DOHH2 (cell line): ENCODE data around the gene KCTD11.

Experiments used
- H3F3A ChIP-seq: fragments of 200-600 bp; sonication (generic), shearing (Covaris generic); 2 replicates; pipeline ENCODE4 v1.6.0; 2016; ENCODE audit warnings: antibody characterized with exemption, mild to moderate bottlenecking; ENCODE audit not compliant: control insufficient read depth, insufficient read depth
- H3K27ac ChIP-seq: fragments of 200-600 bp; sonication (generic); 2 replicates; pipeline ENCODE4 v1.5.1; 2014; ENCODE audit warnings: low read depth, mild to moderate bottlenecking, low read length, moderate library complexity
- H3K27me3 ChIP-seq: fragments of 200-600 bp; sonication (generic); 2 replicates; pipeline ENCODE4 v1.6.1; 2014; ENCODE audit warnings: mild to moderate bottlenecking, low read length, mixed read lengths; ENCODE audit not compliant: control insufficient read depth
- H3K36me3 ChIP-seq: fragments of 200-600 bp; sonication (generic); 2 replicates; pipeline ENCODE4 v1.6.1; 2014; ENCODE audit warnings: mild to moderate bottlenecking, low read length, moderate library complexity, mixed read lengths; ENCODE audit not compliant: control insufficient read depth
- H3K4me1 ChIP-seq: fragments of 200-600 bp; sonication (generic); 2 replicates; pipeline ENCODE4 v1.6.1; 2014; ENCODE audit warnings: mild to moderate bottlenecking, low read length, mixed read lengths; ENCODE audit not compliant: control insufficient read depth
- H3K4me2 ChIP-seq: fragments of 200-600 bp; sonication (generic); 2 replicates; pipeline ENCODE4 v1.6.0; 2014; ENCODE audit warnings: mild to moderate bottlenecking, low read length, moderate library complexity
- H3K4me3 ChIP-seq: fragments of 200-600 bp; sonication (generic); 2 replicates; pipeline ENCODE4 v1.5.1; 2014; ENCODE audit warnings: mild to moderate bottlenecking, low read length, mixed read lengths
- H3K79me2 ChIP-seq: fragments of 200-600 bp; sonication (generic); 2 replicates; pipeline ENCODE4 v1.6.1; 2014; ENCODE audit warnings: mild to moderate bottlenecking, low read length, mixed read lengths; ENCODE audit not compliant: control insufficient read depth
- H3K9me2 ChIP-seq: fragments of 200-600 bp; sonication (generic); replicated peaks from 2 replicates; pipeline ENCODE4 v1.6.1; 2014; ENCODE audit warnings: mild to moderate bottlenecking, low read length, mixed read lengths; ENCODE audit not compliant: control insufficient read depth
- H3K9me3 ChIP-seq: fragments of 200-600 bp; sonication (generic); 2 replicates; pipeline ENCODE4 v1.6.1; 2014; ENCODE audit warnings: antibody characterized with exemption, low read length, mixed read lengths; ENCODE audit not compliant: control insufficient read depth, insufficient read depth
- H4K20me1 ChIP-seq: fragments of 200-600 bp; sonication (generic); 2 replicates; pipeline ENCODE4 v1.6.0; 2014; ENCODE audit warnings: low read depth, mild to moderate bottlenecking, antibody characterized with exemption, low read length, moderate library complexity; ENCODE audit not compliant: control insufficient read depth, insufficient read depth
- CTCF ChIP-seq: fragments of 200-600 bp; sonication (generic); IDR thresholded peaks from one replicate; pipeline ENCODE4 v1.5.1; 2014; ENCODE audit warnings: antibody characterized with exemption, mild to moderate bottlenecking, low read depth, low read length; ENCODE audit not compliant: poor library complexity, severe bottlenecking
- EZH2phosphoT487 ChIP-seq: fragments of 200-600 bp; sonication (generic); IDR thresholded peaks from 2 replicates; pipeline ENCODE4 v1.6.1; 2017; ENCODE audit warnings: borderline replicate concordance, mild to moderate bottlenecking, antibody characterized with exemption, low read length, moderate library complexity, mixed read lengths

The KCTD11 gene

GRCh38 chr17:7384489-7385081 is 32.6 kb downstream of the KCTD11 start:
- no peaks in the 10 kb centered on the region for H4K20me1 ChIP-seq
- H3K4me1 ChIP-seq = peaks cover 15% of the 10 kb centered on the region
- peaks cover under 1% of the 10 kb centered on the region; the same call in 1 of the 2 replicates for H3K9me3 ChIP-seq
- no peaks in the 10 kb centered on the region for H3K9me2 ChIP-seq
- peak overlapping the region; percentile 91 for H3K4me2 ChIP-seq
- no peak overlapping the region for H3K27ac ChIP-seq
- no peaks in the 10 kb centered on the region for H3K36me3 ChIP-seq
- H3F3A ChIP-seq = no peaks in the 10 kb centered on the region
- peak overlapping the region; percentile 86 for H3K4me3 ChIP-seq
- H3K79me2 ChIP-seq = no peaks in the 10 kb centered on the region
- H3K27me3 ChIP-seq = 0 out of 2 replicates have a peak, but pooled peaks cover 6% of the 10 kb centered on the region
- TF ChIP-seq EZH2phosphoT487 (no peak), CTCF (no peak)

GRCh38 chr17:7388856-7389255 is 36.9 kb downstream of the KCTD11 start:
- H3K79me2 ChIP-seq = peaks cover 5% of the 10 kb centered on the region; the same call in 1 of the 2 replicates
- no peaks in the 10 kb centered on the region for H3K36me3 ChIP-seq
- H3K4me1 ChIP-seq = peaks cover 18% of the 10 kb centered on the region
- H3F3A ChIP-seq = peaks cover 4% of the 10 kb centered on the region; the same call in 1 of the 2 replicates
- H3K9me3 ChIP-seq = no peaks in the 10 kb centered on the region
- no peak overlapping the region for H3K27ac ChIP-seq
- H3K4me2 ChIP-seq = no peak overlapping the region
- no peak overlapping the region for H3K4me3 ChIP-seq
- TF ChIP-seq CTCF (no peak), EZH2phosphoT487 (no peak)
- no peaks in the 10 kb centered on the region for H3K27me3 ChIP-seq
- no peaks in the 10 kb centered on the region for H3K9me2 ChIP-seq
- H4K20me1 ChIP-seq = no peaks in the 10 kb centered on the region

- no peaks in the 10 kb centered on the region for H4K20me1 ChIP-seq
- no peaks in the 10 kb centered on the region for H3K27me3 ChIP-seq
- no peaks in the 10 kb centered on the region for H3K9me3 ChIP-seq
- no peak overlapping the region for H3K4me3 ChIP-seq
- H3K36me3 ChIP-seq = no peaks in the 10 kb centered on the region
- no peak overlapping the region for H3K27ac ChIP-seq
- no peak overlapping the region for H3K4me2 ChIP-seq
- H3F3A ChIP-seq = peaks cover 4% of the 10 kb centered on the region; the same call in 1 of the 2 replicates
- H3K79me2 ChIP-seq = peaks cover 6% of the 10 kb centered on the region; the same call in 1 of the 2 replicates
- TF ChIP-seq EZH2phosphoT487 = no peak
- no peak for TF ChIP-seq CTCF
- H3K4me1 ChIP-seq = peaks cover 13% of the 10 kb centered on the region
- no peaks in the 10 kb centered on the region for H3K9me2 ChIP-seq
These were observed 38.3 kb downstream of the KCTD11 start for GRCh38 chr17:7389924-7390910.
